ENCODE results near the gene OR6J1. TPM values are rescaled to one million over a fixed set of nuclear protein-coding genes. Genes with fewer than 3 reads are reported as not detected.
"Not testable (repeated sequence)": the region's sequence is repeated elsewhere in the genome, so short reads cannot be mapped to it uniquely, and the experiment has no call there.

Gene OR6J1
- total RNA-seq, 2 experiments from 2014 or later: not detected

- DNase-seq: no peak
- Mint-ChIP-seq H3K4me1 (peaks cover 20% of the 10 kb centered on the region), H3K27ac (no peak overlapping the region), H3K9me3 (no peaks in the 10 kb centered on the region), H3K4me3 (no peak overlapping the region), H3K36me3 (peaks cover 1% of the 10 kb centered on the region), H3K27me3 (no peaks in the 10 kb centered on the region)
- POLR2A ChIA-PET: interaction anchor here (0.7 kb wide), 1 partner anchor 40 kb away, joined by 3 read pairs; no protein-coding TSS in a partner anchor
- ATAC-seq (ENCODE audit: low read depth): no peak
These were observed 47.7 kb downstream of the OR6J1 start for GRCh38 chr14:22596354-22596879.

DNA sequence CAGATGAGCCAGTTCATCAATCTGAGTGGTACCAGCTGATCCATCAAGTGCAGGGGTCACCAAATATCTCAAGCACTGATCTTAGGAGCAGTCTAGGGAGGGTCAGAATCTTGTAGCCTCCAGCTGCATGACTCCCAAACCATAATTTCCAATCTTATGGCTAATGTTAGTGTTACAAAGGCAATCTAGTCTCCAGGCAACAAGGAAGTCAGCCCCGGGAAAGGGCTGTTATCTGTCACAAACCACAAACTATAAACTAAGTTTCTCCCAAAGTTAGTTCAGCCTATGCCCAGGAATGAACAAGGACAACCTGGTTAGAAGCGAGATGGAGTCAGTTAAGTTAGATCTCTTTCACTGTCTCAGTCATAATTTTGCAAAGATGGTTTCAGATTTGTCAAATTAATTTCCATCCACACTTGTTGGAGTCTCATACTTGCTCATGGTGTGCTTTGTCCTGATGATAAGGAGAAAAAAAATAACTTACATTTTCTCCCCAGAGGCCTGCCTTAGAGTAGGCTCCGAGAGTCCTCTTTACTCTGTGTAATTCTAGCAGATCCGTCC, 49.9 kb downstream of the OR6J1 start:
- H3K9me3 Mint-ChIP-seq: no peaks in the 10 kb centered on the region
- H3K36me3 Mint-ChIP-seq: no peaks in the 10 kb centered on the region
- ATAC-seq (ENCODE audit: low read depth): no peak
- DNase-seq: no peak
- peaks cover 20% of the 10 kb centered on the region for H3K4me1 Mint-ChIP-seq
- POLR2A ChIA-PET: interaction anchor here (0.6 kb wide), 1 partner anchor 297 kb away, joined by 6 read pairs; no protein-coding TSS in a partner anchor
- H3K4me3 Mint-ChIP-seq: no peak overlapping the region
- no peak overlapping the region for H3K27ac Mint-ChIP-seq
- H3K27me3 Mint-ChIP-seq: no peaks in the 10 kb centered on the region

- Mint-ChIP-seq H3K27ac (no peak overlapping the region), H3K27me3 (no peaks in the 10 kb centered on the region), H3K9me3 (no peaks in the 10 kb centered on the region), H3K4me1 (peaks cover 16% of the 10 kb centered on the region), H3K4me3 (no peak overlapping the region), H3K36me3 (no peaks in the 10 kb centered on the region)
- DNase-seq (no peak), ATAC-seq (ENCODE audit: low read depth) (no peak)
- POLR2A ChIA-PET: interaction anchor here (0.6 kb wide), 1 partner anchor 297 kb away, joined by 6 read pairs; no protein-coding TSS in a partner anchor
These were observed 50.6 kb downstream of the OR6J1 start for GRCh38 chr14:22593601-22594000.

DNA sequence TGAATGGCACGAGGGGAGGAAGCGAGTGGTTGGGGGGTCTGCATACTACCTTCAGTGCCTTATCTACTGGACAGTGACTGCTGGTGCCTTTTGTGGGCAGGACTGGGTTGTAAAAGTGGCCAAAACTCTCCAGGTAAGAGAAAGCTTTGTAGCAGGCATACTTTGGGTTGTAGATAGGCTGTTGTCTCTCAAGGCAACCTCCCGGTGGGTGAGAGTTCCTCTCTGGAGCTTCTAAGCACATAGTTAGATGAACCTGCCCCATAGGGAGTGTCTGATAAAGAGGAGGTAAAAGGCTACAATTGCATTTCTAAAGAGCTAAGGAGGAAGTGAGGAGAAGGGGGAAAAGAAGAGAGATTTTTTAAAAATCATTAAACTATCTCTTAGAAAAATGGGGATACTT, 51.0 kb downstream of the OR6J1 start:
- Mint-ChIP-seq H3K27me3 (no peaks in the 10 kb centered on the region), H3K36me3 (no peaks in the 10 kb centered on the region), H3K4me1 (peaks cover 18% of the 10 kb centered on the region), H3K9me3 (no peaks in the 10 kb centered on the region), H3K27ac (no peak overlapping the region), H3K4me3 (no peak overlapping the region)
- DNase-seq (no peak), ATAC-seq (ENCODE audit: low read depth) (no peak)
- POLR2A ChIA-PET: no interaction called here

GRCh38 chr14:22589096-22589839, 54.9 kb downstream of the OR6J1 start, which contains the start of gene DAD1:
Gene DAD1 (minus strand): TSS chr14:22589224. CDS start chr14:22589157, 67 bp downstream.
- Mint-ChIP-seq H3K27me3 (no peaks in the 10 kb centered on the region), H3K36me3 (peaks cover 14% of the 10 kb centered on the region), H3K9me3 (no peaks in the 10 kb centered on the region), H3K27ac (peak within 1 kb of the TSS; percentile 100), H3K4me1 (peaks cover 44% of the 10 kb centered on the region), H3K4me3 (peak within 1 kb of the TSS; percentile 90)
- ATAC-seq (ENCODE audit: low read depth) (peak; percentile 93), DNase-seq (peak; percentile 100)
- POLR2A ChIA-PET: interaction anchor here (0.5 to 4.0 kb wide), 32 partner anchors 9 to 1078 kb away, joined by 3 to 83 read pairs (median 4); partner anchors contain the start of genes ABHD4, ACIN1, C14orf119 and HAUS4

GRCh38 chr14:22588526-22589095, 55.5 kb downstream of the OR6J1 start:
- no peaks in the 10 kb centered on the region for H3K9me3 Mint-ChIP-seq
- H3K27ac Mint-ChIP-seq: peak overlapping the region; percentile 100
- DNase-seq (no peak), ATAC-seq (ENCODE audit: low read depth) (no peak)
- peaks cover 47% of the 10 kb centered on the region for H3K4me1 Mint-ChIP-seq
- peaks cover 14% of the 10 kb centered on the region for H3K36me3 Mint-ChIP-seq
- POLR2A ChIA-PET: interaction anchor here (0.7 to 4.0 kb wide), 30 partner anchors 9 to 1078 kb away, joined by 3 to 83 read pairs (median 4); partner anchors contain the start of genes ABHD4, ACIN1, C14orf119 and HAUS4
- peak overlapping the region; percentile 90 for H3K4me3 Mint-ChIP-seq
- H3K27me3 Mint-ChIP-seq: no peaks in the 10 kb centered on the region

GRCh38 chr14:22587677-22588422, 56.3 kb downstream of the OR6J1 start:
- DNase-seq; H3K9me3 Mint-ChIP-seq; H3K27me3 Mint-ChIP-seq; ATAC-seq (ENCODE audit: low read depth): not testable (repeated sequence)
- peak overlapping the region; percentile 100 for H3K27ac Mint-ChIP-seq
- peaks cover 17% of the 10 kb centered on the region for H3K36me3 Mint-ChIP-seq
- peaks cover 55% of the 10 kb centered on the region for H3K4me1 Mint-ChIP-seq
- POLR2A ChIA-PET: interaction anchor here (0.7 to 4.0 kb wide), 11 partner anchors 8 to 715 kb away, joined by 3 to 83 read pairs (median 6); partner anchors contain the start of genes ABHD4, OR6J1, OXA1L and RBM23
- H3K4me3 Mint-ChIP-seq: peak overlapping the region; percentile 90

DNA sequence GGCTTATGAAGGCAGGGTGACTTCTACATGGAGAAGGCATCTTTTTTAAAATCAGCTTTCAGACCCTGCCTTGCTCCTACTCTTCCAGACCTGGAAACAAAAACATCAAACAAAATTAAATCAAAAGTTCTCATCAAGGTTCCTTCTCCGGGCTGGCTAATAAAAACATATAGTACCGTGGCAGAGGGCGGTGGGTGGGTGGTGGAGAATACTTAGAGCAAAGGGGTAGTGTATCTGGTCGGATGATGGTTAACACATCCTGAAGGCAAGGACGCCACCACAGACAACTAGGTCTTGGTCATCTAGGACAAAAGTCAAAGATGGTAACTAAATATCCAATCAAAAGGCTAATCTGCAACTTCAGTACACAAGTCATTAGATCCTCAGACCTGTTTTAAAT, 56.9 kb downstream of the OR6J1 start:
- peak overlapping the region; percentile 100 for H3K27ac Mint-ChIP-seq
- ATAC-seq (ENCODE audit: low read depth) (no peak), DNase-seq (no peak)
- peaks cover 58% of the 10 kb centered on the region for H3K4me1 Mint-ChIP-seq
- H3K36me3 Mint-ChIP-seq: peaks cover 17% of the 10 kb centered on the region
- POLR2A ChIA-PET: interaction anchor here (1.6 to 3.2 kb wide), 3 partner anchors 7 to 32 kb away, joined by 3 to 83 read pairs (median 31); partner anchors contain the start of gene ABHD4
- H3K27me3 Mint-ChIP-seq: no peaks in the 10 kb centered on the region
- H3K4me3 Mint-ChIP-seq: peak overlapping the region; percentile 90
- no peaks in the 10 kb centered on the region for H3K9me3 Mint-ChIP-seq

DNA sequence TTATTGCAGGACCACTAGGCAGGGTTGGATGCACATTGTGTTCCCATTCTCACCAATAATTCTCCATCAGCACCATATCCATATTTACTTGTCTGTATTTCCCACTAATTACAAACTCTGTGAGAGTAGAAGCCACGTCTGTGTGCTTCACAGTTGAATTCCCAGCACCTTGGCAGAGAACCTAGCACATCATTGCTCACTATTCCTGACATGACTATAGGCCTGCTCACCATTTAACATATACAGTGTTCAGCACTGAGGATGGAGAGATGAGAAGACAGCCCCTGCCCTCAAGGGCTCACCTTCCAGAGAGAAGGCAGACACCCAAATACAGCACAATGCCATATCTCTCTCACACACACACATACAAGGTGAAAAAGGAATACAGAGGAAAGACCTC, 60.2 kb downstream of the OR6J1 start:
- Mint-ChIP-seq H3K9me3 (no peaks in the 10 kb centered on the region), H3K4me1 (peaks cover 55% of the 10 kb centered on the region), H3K27ac (peak overlapping the region; percentile 5), H3K27me3 (no peaks in the 10 kb centered on the region), H3K4me3 (no peak overlapping the region), H3K36me3 (peaks cover 24% of the 10 kb centered on the region)
- POLR2A ChIA-PET: interaction anchor here (0.7 to 1.8 kb wide), 3 partner anchors 15 to 257 kb away, joined by 3 to 5 read pairs (median 4); partner anchors contain the start of genes ABHD4 and OXA1L
- no peak for DNase-seq
- ATAC-seq (ENCODE audit: low read depth): no peak

Other genes starting within 250 kb of the OR6J1 start
- gene DAD1, start 55.1 kb downstream of the OR6J1 start, total RNA-seq: 100 to 1,000 TPM; 124 to 148 TPM
- 10 to 100 TPM; 13.0 to 17.9 TPM for gene ABHD4, start 46.1 kb downstream of the OR6J1 start, total RNA-seq
- gene OXA1L, start 122.3 kb upstream of the OR6J1 start, total RNA-seq: 100 to 1,000 TPM; 127 to 130 TPM
- 1 to 10 TPM in 1 of 2 experiments, under 1 TPM in 1; 0.89 to 2.5 TPM for gene SLC7A7, start 171.1 kb upstream of the OR6J1 start, total RNA-seq
- gene MRPL52, start 185.5 kb upstream of the OR6J1 start, total RNA-seq: 10 to 100 TPM; 76.6 to 86.5 TPM
- 1 to 10 TPM; 3.1 to 4.9 TPM for gene MMP14, start 192.2 kb upstream of the OR6J1 start, total RNA-seq
- gene LRP10, start 227.4 kb upstream of the OR6J1 start, total RNA-seq: 10 to 100 TPM; 59.9 to 63.1 TPM
- gene REM2, start 238.9 kb upstream of the OR6J1 start, total RNA-seq: 1 to 10 TPM; 1.2 TPM

Measured in activated naive CD8-positive, alpha-beta T cell treated with anti-CD3 and anti-CD28 coated beads, Interleukin-2, amount 10 ng/mL, durations not matched to agents 7 days and 5 days (primary cell).